ENCODE data around the gene HSPA12A. TPM values are rescaled to one million over a fixed set of nuclear protein-coding genes. Genes with fewer than 3 reads are reported as not detected.

HSPA12A gene
- total RNA-seq, 2 donors from 2014 or later = 10.1 to 11.5 TPM

DNA sequence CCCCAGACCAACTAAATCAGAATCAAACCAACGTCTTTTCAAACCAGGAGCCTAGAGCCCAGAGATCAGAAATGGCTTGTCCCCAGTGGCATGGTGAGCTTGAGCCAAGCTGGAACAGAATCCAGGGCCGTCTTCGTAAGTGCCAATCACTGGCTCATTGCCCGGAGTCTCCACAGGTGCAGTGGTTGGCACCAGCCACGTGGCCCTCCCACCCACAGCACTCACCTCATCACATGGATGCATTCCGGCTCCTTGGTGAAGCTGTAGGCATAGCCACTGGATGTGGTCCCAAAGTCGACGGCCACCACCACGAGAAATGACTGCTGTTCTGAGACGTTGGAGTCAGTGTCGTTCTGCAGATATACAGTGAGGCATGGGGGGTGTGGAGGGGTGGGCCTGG, 37.4 kb downstream of the HSPA12A start:
- H3K4me1 ChIP-seq = peaks cover 0 to 10% of the 10 kb centered on the region in 2 donors
- H3K27ac ChIP-seq = no peak overlapping the region
- no peaks in the 10 kb centered on the region for H3K9me3 ChIP-seq
- no peaks in the 10 kb centered on the region for H3K27me3 ChIP-seq
- no peak for TF ChIP-seq CTCF (IDR thresholded peaks at IDR 0.05)
- no peak for DNase-seq (ENCODE audit: low spot score)
- H3K36me3 ChIP-seq = no peaks in the 10 kb centered on the region
- H3K4me3 ChIP-seq = no peak overlapping the region

DNA sequence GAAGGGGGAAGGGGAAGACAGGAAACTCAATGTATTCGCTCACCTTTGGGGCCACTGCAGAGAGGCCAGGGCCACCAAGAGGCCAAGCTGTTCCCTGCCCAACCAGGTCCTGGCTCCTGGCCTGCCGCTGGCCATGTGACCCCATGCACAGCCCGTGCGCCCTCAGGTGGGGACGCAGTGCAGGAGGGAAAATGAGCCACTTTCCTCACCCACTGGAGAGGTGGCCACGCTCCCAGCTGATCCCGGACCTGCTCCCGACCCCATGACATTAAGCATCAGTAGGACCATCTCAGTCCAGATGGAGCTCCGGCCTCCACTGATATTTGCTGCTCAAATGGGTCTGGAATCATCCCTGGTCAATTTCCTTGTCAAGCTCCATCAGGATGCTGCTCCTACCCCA, 40.2 kb downstream of the HSPA12A start:
- H3K36me3 ChIP-seq = no peaks in the 10 kb centered on the region
- DNase-seq (ENCODE audit: low spot score) = no peak
- no peaks in the 10 kb centered on the region for H3K4me1 ChIP-seq
- TF ChIP-seq CTCF (IDR thresholded peaks at IDR 0.05) = no peak
- no peak overlapping the region for H3K27ac ChIP-seq
- H3K4me3 ChIP-seq = no peak overlapping the region
- H3K9me3 ChIP-seq = no peaks in the 10 kb centered on the region
- no peaks in the 10 kb centered on the region for H3K27me3 ChIP-seq

DNA sequence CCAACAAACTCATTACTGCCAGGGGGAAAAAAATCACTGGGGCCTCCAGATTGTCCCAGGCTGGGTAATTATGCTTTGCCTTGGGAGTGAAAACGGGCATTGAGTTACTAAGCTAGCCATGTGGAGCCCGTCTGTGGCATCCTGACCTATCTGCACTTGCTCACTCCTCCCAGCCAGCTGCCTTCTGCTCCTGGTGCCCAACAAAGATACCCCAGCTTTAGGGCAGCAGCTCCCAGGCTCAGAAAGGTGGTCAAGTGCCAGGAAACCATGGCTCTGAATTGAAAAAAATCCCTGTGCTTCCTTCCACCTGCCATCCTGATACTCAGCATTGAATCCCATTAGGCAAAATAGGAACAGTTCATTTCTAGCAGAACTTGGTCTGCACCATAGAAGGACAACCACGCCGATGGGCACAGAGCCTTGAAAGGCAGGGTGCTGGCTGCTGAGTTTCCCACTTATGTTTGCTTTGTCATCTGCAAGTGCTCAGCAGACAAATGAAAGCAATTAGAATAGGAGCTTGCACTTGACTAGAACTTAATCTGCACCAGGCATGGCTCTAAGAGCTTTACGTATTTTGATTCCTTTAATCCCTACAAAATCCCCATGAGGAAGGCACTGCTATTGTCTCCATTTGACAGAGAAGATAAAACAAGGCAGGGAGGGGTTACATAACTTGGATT, 42.8 kb downstream of the HSPA12A start:
- no peaks in the 10 kb centered on the region for H3K27me3 ChIP-seq
- H3K4me3 ChIP-seq = no peak overlapping the region
- no peak for TF ChIP-seq CTCF (IDR thresholded peaks at IDR 0.05)
- peaks cover 0 to under 1% of the 10 kb centered on the region in 2 donors for H3K4me1 ChIP-seq
- no peak for DNase-seq (ENCODE audit: low spot score)
- H3K9me3 ChIP-seq = no peaks in the 10 kb centered on the region
- no peaks in the 10 kb centered on the region for H3K36me3 ChIP-seq
- no peak overlapping the region for H3K27ac ChIP-seq

DNA sequence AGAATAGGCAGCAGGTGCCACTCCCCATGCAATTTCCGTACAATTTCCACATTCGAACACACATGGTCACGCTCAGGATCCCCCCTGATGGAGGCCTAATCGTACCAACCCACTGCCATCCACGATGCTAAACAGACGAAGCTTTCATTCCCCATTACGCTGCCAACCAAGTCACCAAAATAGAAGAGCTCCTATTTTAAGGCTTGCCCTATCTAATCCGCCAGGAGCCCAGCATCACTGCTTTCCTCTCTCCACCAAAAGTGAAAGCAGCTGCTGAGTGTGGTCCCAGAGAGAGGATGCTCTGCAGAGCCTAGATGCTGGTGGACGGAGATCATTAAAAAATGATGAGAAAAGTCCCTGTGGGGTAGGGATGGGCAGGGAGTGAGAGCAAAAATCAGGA, 43.3 kb downstream of the HSPA12A start:
- no peaks in the 10 kb centered on the region for H3K27me3 ChIP-seq
- no peak overlapping the region for H3K27ac ChIP-seq
- DNase-seq (ENCODE audit: low spot score) = no peak
- H3K36me3 ChIP-seq = no peaks in the 10 kb centered on the region
- no peak overlapping the region for H3K4me3 ChIP-seq
- H3K9me3 ChIP-seq = no peaks in the 10 kb centered on the region
- TF ChIP-seq CTCF (IDR thresholded peaks at IDR 0.05) = no peak
- peaks cover 0 to 6% of the 10 kb centered on the region in 2 donors for H3K4me1 ChIP-seq

GRCh38 chr10:116698364-116698763, 44.0 kb downstream of the HSPA12A start:
- no peaks in the 10 kb centered on the region for H3K9me3 ChIP-seq
- H3K4me3 ChIP-seq = no peak overlapping the region
- no peak for TF ChIP-seq CTCF (IDR thresholded peaks at IDR 0.05)
- no peak overlapping the region for H3K27ac ChIP-seq
- DNase-seq (ENCODE audit: low spot score) = no peak
- no peaks in the 10 kb centered on the region for H3K36me3 ChIP-seq
- H3K27me3 ChIP-seq = no peaks in the 10 kb centered on the region
- peaks cover 0 to 8% of the 10 kb centered on the region in 2 donors for H3K4me1 ChIP-seq

- TF ChIP-seq CTCF (IDR thresholded peaks at IDR 0.05) = no peak
- no peaks in the 10 kb centered on the region for H3K36me3 ChIP-seq
- no peak for DNase-seq (ENCODE audit: low spot score)
- H3K9me3 ChIP-seq = no peaks in the 10 kb centered on the region
- no peak overlapping the region for H3K4me3 ChIP-seq
- H3K27ac ChIP-seq = no peak overlapping the region
- H3K27me3 ChIP-seq = no peaks in the 10 kb centered on the region
- peaks cover 0 to 8% of the 10 kb centered on the region in 2 donors for H3K4me1 ChIP-seq
Measured at GRCh38 chr10:116697816-116698215, 44.5 kb downstream of the HSPA12A start.
